ENCODE measurements around the gene MCM6. TPM values are rescaled to one million over a fixed set of nuclear protein-coding genes. Genes with fewer than 3 reads are reported as not detected.

MCM6 gene
- total RNA-seq, 1 experiment from 2014 or later = 29.9 TPM

Small RNAs within 50 kb of the gene (small RNA-seq; reads per million reads assigned to genes)
- gene RF00019 = not detected

Other genes starting within 250 kb of the MCM6 start
- gene UBXN4, start 134.6 kb downstream of the MCM6 start, total RNA-seq (2014; rRNA removed; shearing (Covaris generic)) = 22.7 and 29.6 TPM in 2 replicates
- not detected in 2 replicates for gene LCT, start 39.3 kb downstream of the MCM6 start, total RNA-seq (2014; rRNA removed; shearing (Covaris generic))
- gene DARS1, start 109.2 kb upstream of the MCM6 start, total RNA-seq (2014; rRNA removed; shearing (Covaris generic)) = 66.5 and 71.2 TPM in 2 replicates
- gene CXCR4, start 241.7 kb upstream of the MCM6 start, total RNA-seq (2014; rRNA removed; shearing (Covaris generic)) = not detected in 2 replicates

Measured in HT1080 (cell line).